8988T (cell line): ENCODE results near the gene LSP1.

Source experiments
- DNase-seq: peaks from one replicate; pipeline ENCODE4 v3.0.0; 2011

Gene LSP1

DNA sequence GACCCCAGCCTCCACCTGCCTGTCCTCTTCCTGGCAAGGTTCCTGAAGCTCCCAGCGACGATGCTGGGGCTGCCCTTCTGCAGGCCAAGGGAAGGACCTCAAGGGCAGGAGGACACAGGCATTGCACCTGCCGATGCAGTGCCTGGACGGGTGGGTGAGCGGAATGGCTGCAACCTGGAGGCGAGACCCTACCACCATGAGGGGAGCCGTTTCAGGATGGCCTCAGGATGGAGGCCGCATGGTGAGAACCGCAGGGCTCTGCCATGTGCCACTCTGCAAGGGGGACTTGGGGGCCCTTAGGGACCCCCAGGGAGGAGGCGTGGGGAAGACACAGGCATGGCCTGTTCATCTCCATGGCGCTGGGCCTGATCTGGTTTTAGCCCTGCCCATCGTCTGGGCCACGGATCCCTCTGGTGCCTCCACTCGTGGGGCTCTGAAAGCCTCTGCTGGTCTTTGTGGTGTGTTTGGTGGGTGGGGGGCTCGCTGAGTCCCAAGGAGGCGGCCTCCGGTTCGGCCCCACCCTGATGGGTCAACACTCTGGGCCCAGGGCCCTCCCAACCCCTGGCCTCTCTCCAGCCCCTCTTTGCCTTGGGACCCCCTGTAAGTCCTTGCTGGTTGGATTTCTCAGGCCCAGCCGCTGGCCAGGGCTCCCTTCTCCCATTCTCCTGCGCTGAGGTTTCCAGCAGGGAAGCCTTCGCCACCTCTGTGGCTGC, 1.3 kb upstream of the LSP1 start:
- no peak for DNase-seq

DNA sequence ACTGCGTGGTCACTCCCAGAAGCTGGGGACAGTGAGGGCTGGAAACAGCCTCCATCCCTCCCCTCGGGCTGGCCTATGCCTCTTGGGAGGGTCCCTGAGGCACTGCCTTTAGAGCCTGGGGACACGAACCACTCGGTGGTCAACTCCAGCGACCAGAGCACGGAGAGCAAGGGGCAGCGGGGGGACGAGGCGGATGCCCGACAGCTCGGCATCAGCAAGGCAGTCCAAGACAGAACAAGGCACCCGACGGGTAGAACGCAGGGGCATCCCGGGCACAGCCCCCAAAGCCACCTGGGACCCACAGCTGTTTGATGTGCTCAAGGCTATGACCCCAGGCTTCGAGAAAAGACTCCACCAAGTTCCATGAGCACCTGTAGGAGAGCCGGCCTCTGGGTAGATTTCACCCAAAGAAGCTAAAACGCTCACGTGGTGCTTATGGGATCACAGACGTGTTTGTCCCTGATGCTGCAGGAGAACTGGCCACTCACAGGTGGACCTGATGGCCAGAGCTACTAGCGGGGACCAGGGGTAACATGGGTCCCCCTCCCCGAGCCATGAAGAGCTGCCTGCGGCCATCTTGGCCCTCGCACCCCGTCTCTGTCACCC, 510 bp upstream of the LSP1 start:
- no peak for DNase-seq

DNA sequence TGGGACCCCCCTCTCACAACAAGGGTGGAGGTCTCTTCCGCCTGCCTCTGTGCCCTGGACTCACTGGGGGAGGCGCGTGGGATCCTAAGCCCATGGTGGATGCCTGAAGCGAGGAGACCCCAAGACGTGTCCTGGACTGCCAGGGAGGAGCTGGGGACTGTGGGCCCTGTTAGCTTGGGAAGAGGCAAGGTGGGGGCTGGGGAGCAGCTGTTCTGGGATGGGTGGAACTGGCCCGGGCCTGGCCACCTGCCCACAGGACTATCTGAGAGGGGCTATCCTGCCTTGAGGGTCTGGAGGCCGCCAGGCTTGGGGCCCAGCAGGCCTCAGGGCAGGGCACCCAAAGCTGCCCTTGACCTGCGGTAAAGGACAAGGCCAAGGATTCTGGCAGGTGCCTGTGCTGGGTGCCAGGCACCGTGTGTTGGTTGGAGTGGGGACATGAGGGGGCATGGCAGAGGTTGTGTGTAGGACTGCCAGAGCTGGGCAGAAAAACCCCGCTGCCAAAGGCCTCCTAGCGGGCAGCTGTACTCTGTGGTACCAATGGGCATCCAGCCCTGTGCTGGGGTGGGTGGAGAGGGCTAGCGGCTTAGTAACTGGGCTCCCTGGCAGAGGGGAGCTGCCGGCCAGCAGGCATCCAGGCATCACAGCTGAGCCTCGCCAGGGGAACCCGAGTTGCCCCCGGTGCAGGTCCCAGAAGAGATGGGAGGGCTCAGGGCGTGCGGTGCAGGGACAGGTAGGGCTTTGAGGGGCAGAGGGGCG, 670 bp downstream of the LSP1 start:
- DNase-seq = no peak

DNA sequence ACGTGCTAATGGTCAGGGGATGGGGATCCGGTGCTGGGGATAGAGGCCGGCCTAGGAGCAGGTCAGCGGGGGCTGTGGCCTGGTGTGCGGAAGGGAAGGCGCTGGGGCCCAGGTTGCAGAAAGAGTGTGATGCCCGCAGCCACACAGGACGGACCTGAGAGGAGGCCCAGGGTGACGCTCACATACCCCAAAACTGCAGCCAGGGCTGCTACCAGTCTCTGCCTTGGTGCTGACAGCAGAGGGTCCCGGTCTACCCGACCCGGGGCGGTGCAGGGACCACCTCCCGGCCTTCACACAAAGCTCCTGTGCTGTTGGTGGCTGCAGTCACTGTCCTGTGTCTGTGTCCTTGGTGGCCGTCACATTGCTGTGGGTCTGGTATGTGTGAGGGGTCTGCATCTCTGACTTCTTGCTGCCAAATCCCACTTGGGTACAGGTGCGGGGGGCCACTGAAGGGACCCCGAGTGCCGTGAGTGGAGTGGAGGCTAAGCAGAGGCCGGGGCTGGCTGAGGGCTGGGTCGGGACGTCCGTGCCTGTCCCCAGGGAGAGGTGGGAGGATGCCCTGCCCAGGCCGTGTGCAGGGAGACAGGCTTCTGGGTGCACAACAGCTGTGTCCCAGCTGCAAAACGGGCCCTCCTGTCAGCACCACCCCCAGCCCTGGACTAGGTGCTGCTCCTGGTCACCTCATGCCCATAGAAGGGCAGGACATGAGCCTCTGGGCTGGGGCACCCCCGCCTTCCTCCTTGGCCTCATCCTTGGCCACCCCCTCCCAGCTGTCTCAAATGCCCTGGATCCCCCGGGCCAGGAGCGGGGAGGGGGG, 1.5 kb downstream of the LSP1 start:
- DNase-seq = no peak

DNA sequence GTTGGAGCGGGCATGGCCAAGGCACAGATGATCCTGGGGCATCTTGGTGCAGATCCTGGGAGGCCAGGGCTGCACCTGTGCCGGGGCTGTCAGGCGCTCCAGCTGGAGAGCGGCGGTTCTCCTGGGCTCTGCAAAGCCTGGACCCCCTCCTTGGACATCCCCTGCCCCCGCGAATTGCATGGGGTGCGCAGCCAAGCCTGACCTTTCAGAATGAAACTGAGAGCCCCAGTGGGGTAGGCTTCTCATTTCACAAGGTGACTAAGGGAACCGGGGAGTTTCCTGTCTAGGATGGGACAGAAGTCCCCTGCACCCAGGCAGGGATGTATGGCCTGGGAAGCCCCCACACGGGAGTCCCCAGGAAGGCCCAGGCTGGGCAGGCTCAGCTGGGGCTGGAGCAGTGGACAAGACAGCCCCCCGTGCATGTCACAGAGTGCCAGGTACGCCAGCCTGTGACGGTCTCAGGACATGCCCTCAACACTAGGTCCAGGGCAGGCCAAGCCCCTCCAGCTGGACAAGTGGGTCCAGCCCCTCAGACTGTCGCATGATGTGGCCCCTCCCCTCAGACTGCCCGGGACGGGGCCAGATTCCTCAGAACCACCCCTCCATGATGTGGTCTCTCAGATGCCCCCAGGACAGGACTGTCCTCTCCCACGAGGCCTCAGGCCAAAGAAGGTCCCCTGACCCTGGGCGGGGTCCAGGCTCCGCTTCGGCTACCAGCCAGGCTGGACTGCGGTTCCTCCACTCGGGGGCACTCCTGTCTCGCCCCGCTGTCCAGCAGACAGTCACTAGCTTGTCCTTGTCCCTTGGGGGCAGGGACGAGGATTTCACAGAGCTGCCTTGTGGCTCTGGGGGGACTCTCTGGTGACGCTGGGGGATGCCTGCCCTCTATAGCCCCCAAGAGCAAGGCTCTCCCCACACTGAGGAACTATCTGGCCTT, 2.3 kb downstream of the LSP1 start:
- no peak for DNase-seq

DNA sequence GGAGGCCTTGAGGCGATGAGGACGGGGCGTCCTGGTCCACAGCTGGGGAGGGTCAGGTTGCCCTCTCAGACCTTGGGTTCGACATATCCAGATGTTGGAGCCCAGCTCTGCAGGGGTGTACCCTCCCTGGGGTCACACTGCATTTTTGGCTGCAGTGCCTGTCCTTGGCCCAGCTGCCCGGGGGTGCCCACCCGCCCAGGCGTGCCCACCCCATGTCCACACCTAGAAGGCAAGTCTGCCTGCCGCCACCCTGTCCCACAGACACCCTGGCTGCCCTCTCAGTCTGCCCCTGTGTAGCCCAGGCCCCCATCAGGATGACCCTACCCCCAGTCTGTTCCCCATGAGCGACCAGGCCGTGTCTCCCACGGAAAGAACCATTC, 3.0 kb downstream of the LSP1 start:
- no peak for DNase-seq

DNA sequence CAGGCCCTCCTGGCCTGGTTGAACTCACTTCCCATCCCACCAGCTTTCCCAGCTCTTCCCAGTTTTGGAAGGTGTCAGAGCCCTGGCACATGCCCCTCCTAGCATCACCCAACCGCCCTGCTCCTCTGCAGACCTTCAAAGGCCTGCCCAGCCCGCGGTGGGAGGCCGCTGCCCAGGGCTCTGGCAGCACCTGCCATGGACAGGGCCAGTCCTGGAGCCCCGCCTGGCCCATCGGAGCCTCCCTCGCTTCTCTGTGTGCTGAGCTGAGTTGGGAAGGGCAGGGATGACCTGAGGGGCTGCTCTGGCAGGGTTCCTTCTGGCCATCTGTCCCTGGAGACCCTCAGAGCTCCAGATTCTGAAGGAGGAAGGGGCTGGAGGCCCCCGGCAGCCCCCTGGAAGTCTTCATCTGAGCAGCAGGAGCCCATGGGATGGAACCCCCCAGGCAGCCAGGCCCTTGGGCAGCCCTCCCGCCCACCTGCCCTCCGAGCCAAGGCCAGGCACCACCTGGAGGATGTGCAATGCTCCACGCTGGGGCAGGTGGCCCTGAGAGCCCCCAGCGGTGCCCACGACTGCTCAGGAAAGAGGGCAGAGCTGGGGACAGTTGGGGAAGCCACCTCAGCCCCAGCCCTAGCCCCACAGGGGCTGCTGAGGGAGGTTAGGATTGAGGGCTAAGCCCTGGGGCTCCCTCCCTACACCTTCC, 3.6 kb downstream of the LSP1 start:
- DNase-seq = no peak

DNA sequence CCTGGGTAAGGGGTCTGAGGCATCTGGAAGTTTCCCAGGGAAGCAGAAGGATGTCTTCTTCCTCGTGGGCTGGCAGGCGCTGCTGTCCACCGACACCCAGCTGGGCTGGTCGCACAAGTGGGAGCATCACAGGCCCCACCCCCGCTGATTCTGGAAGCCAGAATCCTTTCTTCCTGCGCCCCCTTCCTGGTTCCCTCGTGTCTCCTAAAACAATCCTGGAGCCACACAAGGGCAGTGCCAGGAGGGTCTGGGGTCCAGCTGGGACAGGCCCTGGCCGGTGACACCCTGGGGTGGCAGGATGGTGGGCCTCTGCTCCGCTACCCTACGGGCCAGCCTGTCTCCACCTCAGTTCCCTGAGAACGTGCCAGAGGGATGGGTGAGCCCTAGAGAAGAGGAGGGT, 4.2 kb downstream of the LSP1 start:
- no peak for DNase-seq

DNA sequence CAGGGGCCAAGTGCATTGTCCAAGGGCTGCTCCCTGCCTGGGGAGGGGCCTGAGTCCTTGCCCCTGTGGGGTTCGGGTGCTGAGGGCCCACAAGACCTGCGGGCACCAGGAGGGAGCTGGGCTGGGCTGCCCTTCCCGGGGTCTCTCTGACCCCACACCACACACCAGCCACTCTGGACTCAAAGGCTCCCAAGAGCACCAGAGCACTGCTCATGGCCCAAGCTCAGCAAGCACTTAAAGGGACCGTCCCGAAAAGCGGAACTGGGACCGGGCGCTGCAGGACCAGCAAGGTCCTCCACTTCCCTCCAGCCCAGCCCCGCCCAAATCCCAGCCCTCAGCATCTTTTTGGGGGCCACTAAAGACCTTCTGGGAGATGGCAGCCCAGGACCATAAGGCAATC, 5.3 kb downstream of the LSP1 start:
- DNase-seq = no peak

DNA sequence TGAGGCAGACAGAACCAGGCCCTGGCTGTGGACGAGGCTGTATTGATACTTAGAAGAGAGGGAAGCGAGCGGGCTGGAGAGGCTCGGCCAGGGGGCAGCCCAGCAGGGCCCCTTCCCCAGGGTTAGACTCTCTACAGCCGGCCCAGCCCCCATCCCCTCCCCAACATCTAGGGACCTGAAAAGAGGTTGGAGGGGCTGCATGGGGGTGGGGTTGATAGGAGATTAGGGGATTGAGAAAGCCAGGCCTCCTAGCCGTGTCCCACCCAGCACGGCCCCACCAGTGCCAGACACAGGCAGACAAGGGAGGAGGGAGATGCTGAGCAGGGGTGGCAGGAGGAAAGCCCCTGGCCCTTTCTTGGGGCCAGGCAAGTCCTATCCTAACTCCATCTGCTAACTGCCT, 5.7 kb downstream of the LSP1 start:
- no peak for DNase-seq

DNA sequence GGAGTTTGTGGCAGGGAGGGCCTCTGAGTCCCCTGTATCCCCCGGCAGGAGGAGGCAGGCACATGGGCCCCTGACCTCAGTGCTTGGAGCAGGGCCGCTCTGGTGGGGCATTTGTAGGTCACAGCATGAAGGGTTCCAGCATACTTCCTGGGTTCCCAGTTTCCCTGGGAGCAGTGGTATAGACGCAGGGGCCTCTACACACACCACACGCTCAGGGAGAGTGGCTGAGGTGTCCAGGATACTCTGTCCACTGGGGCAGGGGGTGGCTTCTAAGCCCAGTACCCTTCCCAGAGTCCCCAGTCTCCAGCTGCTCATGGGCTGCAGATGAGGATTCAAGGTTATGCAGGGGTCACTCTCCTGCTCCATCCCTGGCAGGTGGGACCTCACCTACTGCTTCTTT, 6.1 kb downstream of the LSP1 start:
- no peak for DNase-seq

DNA sequence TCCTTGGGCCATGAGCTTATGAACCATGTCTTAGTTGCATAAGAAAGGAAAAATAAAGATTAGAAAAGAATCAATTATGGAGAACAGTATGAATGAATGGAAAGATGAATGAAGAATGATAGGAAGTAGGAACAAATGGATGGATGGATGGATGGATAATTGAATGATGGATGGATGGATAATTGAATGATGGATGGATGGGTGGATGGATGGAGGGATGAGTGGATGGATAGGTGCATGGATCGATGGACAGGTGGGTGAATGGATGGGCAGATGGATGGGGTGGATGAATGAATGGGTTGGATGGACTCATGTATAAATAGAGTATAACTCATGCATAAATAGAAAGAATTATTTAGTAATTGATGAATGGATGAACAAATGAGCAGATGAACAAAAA, 7.2 kb downstream of the LSP1 start:
- DNase-seq = no peak

DNA sequence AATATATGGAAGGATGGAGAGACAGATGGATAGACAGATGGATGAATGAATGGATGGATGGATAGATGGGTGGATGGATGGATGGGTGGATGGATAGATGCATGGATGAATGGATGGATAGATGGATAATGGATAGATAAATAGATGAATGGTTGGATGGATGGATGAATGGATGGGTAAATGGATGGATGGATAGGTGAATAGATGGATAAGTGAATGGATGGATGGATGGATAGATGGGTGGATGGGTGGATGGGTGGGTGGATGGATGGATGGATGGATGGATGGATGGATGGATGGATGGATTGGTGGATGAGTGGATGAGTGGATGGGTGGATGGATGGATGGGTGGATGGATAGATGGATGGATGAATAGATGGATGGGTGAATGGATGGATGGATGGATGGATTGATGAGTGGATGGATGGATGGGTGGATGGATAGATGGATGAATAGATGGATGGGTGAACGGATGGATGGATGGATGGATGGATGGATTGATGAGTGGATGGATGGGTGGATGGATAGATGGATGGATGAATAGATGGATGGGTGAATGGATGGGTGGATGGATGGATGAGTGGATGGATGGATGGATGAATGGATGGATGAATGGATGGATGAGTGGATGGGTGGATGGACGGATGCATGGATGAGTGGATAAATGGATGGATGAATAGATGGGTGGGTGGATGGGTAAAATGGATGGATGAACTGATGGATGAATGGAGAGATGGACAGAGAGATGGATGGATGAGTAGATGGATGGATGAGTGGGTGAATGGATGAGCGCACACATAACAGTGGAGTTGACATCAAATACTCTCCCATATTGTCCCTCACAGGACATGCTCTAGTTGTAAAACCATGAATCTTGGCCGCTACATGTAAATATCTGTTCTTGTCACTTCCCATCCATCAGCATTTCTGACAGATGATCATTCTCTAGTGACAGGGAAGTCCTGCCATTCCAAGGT, 8.8 kb downstream of the LSP1 start:
- no peak for DNase-seq

DNA sequence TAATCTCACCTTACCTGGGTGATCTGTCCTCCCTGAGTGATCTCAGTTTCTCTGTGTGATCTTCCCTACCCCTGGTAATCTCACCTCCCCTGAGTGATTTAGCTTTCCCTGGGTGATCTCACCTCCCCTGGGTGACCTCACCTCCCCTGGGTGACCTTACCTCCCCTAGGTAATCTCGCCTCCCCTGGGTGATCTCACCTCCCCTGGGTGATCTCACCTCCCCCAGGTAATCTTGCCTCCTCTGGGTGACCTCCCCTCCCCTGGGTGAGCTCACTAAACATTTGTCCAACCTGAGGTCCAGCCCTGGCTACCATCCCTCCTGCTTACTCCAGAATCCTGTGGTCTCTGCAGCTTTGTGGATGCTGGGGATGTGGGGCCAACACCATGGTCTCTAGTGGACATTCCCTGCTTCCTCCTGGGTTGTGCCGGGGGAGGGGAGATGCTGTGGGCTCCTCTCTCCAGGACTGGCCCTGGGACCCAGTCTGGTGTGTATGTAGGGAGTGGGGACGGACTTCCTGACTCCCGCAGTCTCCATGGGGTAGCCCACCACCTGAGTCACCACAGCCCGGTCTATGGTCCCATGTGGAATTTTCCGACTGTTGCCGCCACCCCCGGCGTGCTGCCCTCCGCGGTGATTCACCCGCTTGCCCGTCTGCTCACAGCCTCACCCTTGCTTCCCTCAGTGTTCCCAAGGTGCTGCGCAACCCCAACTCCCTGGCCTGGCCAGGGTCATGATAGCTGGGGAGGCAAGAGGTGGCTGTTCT, 9.9 kb downstream of the LSP1 start:
- DNase-seq = no peak

DNA sequence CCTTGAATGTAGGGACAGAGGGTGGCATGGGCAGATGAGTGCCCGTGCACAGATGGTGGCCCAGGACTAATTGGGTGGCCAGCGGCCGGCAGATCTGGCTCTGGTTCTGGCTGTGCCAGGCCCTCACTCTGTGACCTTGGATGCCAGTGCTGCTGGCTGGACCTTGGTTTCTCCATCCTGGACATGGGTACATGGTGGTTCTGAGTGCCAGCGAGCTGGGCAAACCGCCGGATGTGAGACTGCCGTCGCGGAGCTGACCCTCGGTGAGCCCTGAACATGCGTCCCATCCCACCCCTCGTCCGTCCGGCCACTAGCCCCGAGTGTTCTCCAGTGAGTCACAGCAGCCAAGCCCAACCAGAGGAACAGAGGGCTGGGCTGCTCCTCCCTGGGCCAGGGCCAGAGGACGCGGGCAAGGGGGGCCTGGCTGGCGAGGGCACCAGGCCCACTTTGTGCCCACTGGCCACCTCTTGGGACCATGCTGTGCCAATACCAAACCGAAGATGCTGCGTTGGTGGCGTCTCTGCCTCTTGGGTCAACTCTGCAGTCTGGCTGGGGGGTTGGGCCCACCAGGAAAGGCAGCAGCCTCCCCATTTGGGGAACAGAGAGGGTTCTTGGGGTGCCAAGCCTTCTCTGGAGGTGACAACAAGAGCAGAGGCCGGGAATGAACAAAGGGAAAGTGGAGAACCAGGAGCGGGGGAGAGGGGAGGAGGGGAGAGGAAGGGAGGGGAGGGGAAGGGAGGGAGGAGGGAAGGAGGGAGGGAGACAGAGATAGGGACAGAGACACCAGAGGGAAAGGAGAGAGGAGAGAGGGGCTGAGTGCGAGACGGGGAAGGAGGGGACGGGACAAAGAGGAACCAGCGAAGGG, 10.7 kb downstream of the LSP1 start:
- DNase-seq = peak; percentile 90

DNA sequence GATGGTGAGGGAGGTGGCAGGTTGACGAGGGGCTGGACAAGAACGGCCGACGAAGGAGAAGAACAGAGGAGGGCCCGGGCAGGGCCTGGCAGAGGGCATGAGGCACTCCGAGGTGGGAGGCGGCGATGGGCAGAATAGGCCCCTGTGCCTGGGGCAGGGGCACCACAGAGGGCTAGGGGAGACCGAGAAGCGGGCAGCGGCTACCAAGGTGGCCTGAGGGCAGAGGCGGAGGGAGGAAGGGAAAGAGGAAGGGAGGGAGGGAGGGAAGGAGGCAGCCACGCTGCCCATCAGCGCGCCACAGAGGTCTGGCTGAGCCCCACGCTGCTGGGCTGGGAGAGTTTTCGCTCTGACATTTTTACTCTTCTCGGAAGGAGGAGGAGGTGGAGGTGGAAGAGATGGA, 11.3 kb downstream of the LSP1 start:
- DNase-seq = no peak

DNA sequence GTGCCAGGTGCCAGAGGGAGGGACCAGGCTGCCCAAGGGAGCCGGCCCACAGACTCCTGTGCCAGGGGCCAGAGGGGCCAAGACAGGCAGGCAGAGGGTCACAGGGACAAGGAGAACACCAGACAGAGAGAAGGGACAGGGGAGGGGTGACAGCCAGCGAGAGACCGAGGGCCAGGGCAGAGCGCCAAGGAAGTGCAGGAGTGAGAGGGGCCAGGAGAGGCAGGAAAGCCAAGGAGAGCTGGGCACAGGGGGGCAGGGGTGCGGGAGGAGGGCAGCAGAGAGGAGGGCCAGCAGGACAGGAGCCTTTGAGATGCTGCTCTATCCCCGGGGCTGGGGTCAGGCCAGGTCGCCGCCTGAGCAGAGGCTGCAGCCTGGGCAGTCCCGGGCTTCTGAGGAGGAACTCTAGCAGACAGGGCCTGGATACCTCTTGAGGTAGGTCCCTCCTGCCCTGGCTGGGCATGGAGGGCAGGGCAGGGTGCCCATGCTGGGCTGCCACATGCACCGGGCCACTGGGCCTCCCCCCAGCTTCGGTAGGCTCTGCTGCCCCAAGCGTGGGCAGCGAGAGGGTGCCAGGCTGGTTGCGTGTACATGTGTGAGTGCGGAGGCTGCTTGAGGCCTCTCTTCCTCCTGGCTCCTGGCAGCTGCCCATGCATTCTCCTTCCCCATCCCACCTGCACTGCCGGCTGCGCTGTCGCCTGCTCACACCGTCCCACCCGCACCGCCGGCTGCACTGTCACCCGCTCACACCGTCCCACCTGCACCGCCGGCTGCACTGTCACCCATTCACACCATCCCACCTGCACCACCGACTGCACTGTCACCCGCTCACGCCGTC, 12.2 kb downstream of the LSP1 start:
- no peak for DNase-seq

DNA sequence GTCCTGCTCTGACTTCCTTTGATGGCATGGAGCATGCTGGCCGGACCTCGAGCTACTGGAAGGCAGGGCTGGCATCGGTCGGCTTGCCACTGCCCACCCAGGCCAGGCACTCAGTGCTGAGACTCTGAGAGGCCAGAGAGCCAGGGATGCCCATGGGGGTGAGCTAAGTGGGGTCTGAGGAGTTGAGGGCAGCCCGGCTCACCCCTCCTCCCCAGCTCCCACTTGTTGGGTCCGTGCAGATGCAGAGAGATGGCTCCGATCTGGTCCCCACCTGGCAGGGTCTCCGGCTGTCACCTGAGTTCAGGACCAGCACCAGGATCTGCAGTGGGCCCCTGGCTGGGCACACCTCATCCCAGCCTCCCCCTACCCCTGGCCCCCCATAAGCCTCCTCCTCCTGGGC, 13.3 kb downstream of the LSP1 start:
- DNase-seq = no peak
